ENCODE measurements around the gene UBB. TPM values are rescaled to one million over a fixed set of nuclear protein-coding genes. Genes with fewer than 3 reads are reported as not detected.
A peak's percentile ranks its signal among the peaks of the same experiment; 100 is the strongest.

The UBB gene
- total RNA-seq, 4 donors from 2014 or later, result 469 to 764 (median 628) TPM

- no peak for DNase-seq (ENCODE audit: low spot score in 2 of 2)
- peaks cover 10% of the 10 kb centered on the region for H3K36me3 ChIP-seq
- no peaks in the 10 kb centered on the region for H3K27me3 ChIP-seq
- H3K4me3 ChIP-seq, result no peak overlapping the region
- H3K4me1 ChIP-seq, result peaks cover 60% of the 10 kb centered on the region
- TF ChIP-seq EP300 (IDR thresholded peaks at IDR 0.05), result no peak
- peak in 2 of 3 donors; percentile 18 to 39 for TF ChIP-seq POLR2AphosphoS5 (IDR thresholded peaks at IDR 0.05)
- peak overlapping the region; percentile 93 for H3K27ac ChIP-seq
- WGBS, result 24% methylated on average over 2 of the region's 2 CpGs
- no peaks in the 10 kb centered on the region for H3K9me3 ChIP-seq
These were observed 3.0 kb upstream of the UBB start for GRCh38 chr17:16377941-16378341.

GRCh38 chr17:16378636-16379282 is 2.1 kb upstream of the UBB start:
- TF ChIP-seq POLR2A (IDR thresholded peaks at IDR 0.05) (no peak), POLR2AphosphoS5 (IDR thresholded peaks at IDR 0.05) (peak in 2 of 3 donors; percentile 18 to 39)
- Histone ChIP-seq H3K4me3 (no peak overlapping the region), H3K27ac (peak overlapping the region; percentile 93), H3K36me3 (peaks cover 19% of the 10 kb centered on the region), H3K9me3 (no peaks in the 10 kb centered on the region), H3K4me1 (peaks cover 63% of the 10 kb centered on the region), H3K27me3 (no peaks in the 10 kb centered on the region)
- peak in 1 of 2 donors; percentile 76 for DNase-seq (ENCODE audit: low spot score in 2 of 2)
- WGBS, result 41% methylated on average over 17 of the region's 17 CpGs

GRCh38 chr17:16379654-16380053 is 1.2 kb upstream of the UBB start:
- no peak for DNase-seq (ENCODE audit: low spot score in 2 of 2)
- H3K27ac ChIP-seq, result peak overlapping the region; percentile 93
- WGBS, result 83% methylated on average over 8 of the region's 8 CpGs
- H3K9me3 ChIP-seq, result no peaks in the 10 kb centered on the region
- H3K36me3 ChIP-seq, result peaks cover 19% of the 10 kb centered on the region
- H3K4me3 ChIP-seq, result no peak overlapping the region
- no peaks in the 10 kb centered on the region for H3K27me3 ChIP-seq
- peaks cover 62% of the 10 kb centered on the region for H3K4me1 ChIP-seq
- TF ChIP-seq EP300 (IDR thresholded peaks at IDR 0.05) (no peak), POLR2AphosphoS5 (IDR thresholded peaks at IDR 0.05) (no peak), POLR2A (IDR thresholded peaks at IDR 0.05) (no peak), CTCF (IDR thresholded peaks at IDR 0.05) (no peak)

GRCh38 chr17:16381496-16381820 is 567 bp downstream of the UBB start:
- peak overlapping the region; percentile 80 for H3K4me3 ChIP-seq
- no peak for DNase-seq (ENCODE audit: low spot score in 2 of 2)
- H3K27ac ChIP-seq, result peak overlapping the region; percentile 93
- H3K4me1 ChIP-seq, result peaks cover 60% of the 10 kb centered on the region
- no peaks in the 10 kb centered on the region for H3K9me3 ChIP-seq
- TF ChIP-seq POLR2AphosphoS5 (IDR thresholded peaks at IDR 0.05), result no peak
- TF ChIP-seq POLR2A (IDR thresholded peaks at IDR 0.05), result no peak
- TF ChIP-seq CTCF (IDR thresholded peaks at IDR 0.05), result no peak
- TF ChIP-seq EP300 (IDR thresholded peaks at IDR 0.05), result no peak
- WGBS, result 6% methylated on average over 14 of the region's 14 CpGs
- H3K36me3 ChIP-seq, result peaks cover 19% of the 10 kb centered on the region
- no peaks in the 10 kb centered on the region for H3K27me3 ChIP-seq

- Histone ChIP-seq H3K4me3 (peak overlapping the region; percentile 80), H3K27me3 (no peaks in the 10 kb centered on the region), H3K9me3 (no peaks in the 10 kb centered on the region), H3K27ac (no peak overlapping the region), H3K36me3 (peaks cover 19% of the 10 kb centered on the region), H3K4me1 (peaks cover 61% of the 10 kb centered on the region)
- DNase-seq (ENCODE audit: low spot score in 2 of 2), result no peak
- TF ChIP-seq EP300 (IDR thresholded peaks at IDR 0.05) (no peak), CTCF (IDR thresholded peaks at IDR 0.05) (no peak), POLR2A (IDR thresholded peaks at IDR 0.05) (no peak), POLR2AphosphoS5 (IDR thresholded peaks at IDR 0.05) (no peak)
- 60% methylated on average over 4 of the region's 4 CpGs for whole genome bisulfite sequencing
These were observed 2.3 kb downstream of the UBB start for GRCh38 chr17:16383216-16383615.

GRCh38 chr17:16383772-16384287 is 2.9 kb downstream of the UBB start:
- TF ChIP-seq POLR2A (IDR thresholded peaks at IDR 0.05) (no peak), EP300 (IDR thresholded peaks at IDR 0.05) (no peak), POLR2AphosphoS5 (IDR thresholded peaks at IDR 0.05) (no peak), CTCF (IDR thresholded peaks at IDR 0.05) (no peak)
- H3K27me3 ChIP-seq, result no peaks in the 10 kb centered on the region
- peaks cover 19% of the 10 kb centered on the region for H3K36me3 ChIP-seq
- peaks cover 55% of the 10 kb centered on the region for H3K4me1 ChIP-seq
- 77% methylated on average over 5 of the region's 5 CpGs for WGBS
- H3K27ac ChIP-seq, result no peak overlapping the region
- H3K4me3 ChIP-seq, result peak overlapping the region; percentile 80
- no peaks in the 10 kb centered on the region for H3K9me3 ChIP-seq
- no peak for DNase-seq (ENCODE audit: low spot score in 2 of 2)
